HG03139 (cell line): ENCODE data around the gene SPIRE2.
"Not testable (repeated sequence)": the region's sequence is repeated elsewhere in the genome, so short reads cannot be mapped to it uniquely, and the experiment has no call there.

Source experiments
- ATAC-seq: cut with Tn5 transposase; IDR thresholded peaks from one replicate; pipeline ENCODE4 v1.9.1; 2021; ENCODE audit not compliant: unreplicated experiment

SPIRE2 gene

GRCh38 chr16:89834813-89835363 lies 6.6 kb downstream of the SPIRE2 start:
- ATAC-seq = not testable (repeated sequence)

- ATAC-seq = not testable (repeated sequence)
Observed at GRCh38 chr16:89836484-89836883, 8.2 kb downstream of the SPIRE2 start.

GRCh38 chr16:89837014-89837546 lies 8.8 kb downstream of the SPIRE2 start:
- ATAC-seq = no peak

- ATAC-seq = no peak
Observed at GRCh38 chr16:89841275-89841674, 13.0 kb downstream of the SPIRE2 start.

GRCh38 chr16:89842471-89843408 lies 14.5 kb downstream of the SPIRE2 start:
- no peak for ATAC-seq

- ATAC-seq = no peak
Observed at GRCh38 chr16:89843409-89844350, 15.4 kb downstream of the SPIRE2 start.

- no peak for ATAC-seq
Observed at GRCh38 chr16:89844739-89845339, 16.6 kb downstream of the SPIRE2 start.

GRCh38 chr16:89845417-89845816 lies 17.1 kb downstream of the SPIRE2 start:
- ATAC-seq = no peak

GRCh38 chr16:89847051-89847939 lies 19.0 kb downstream of the SPIRE2 start:
- no peak for ATAC-seq

- no peak for ATAC-seq
Observed at GRCh38 chr16:89847940-89848297, 19.6 kb downstream of the SPIRE2 start.

GRCh38 chr16:89848974-89849373 lies 20.7 kb downstream of the SPIRE2 start:
- no peak for ATAC-seq

GRCh38 chr16:89853306-89853993 lies 25.2 kb downstream of the SPIRE2 start:
- ATAC-seq = no peak

GRCh38 chr16:89855301-89855945 lies 27.1 kb downstream of the SPIRE2 start:
- no peak for ATAC-seq

GRCh38 chr16:89855986-89856385 lies 27.7 kb downstream of the SPIRE2 start:
- no peak for ATAC-seq

- no peak for ATAC-seq
Observed at GRCh38 chr16:89858973-89859614, 30.8 kb downstream of the SPIRE2 start.

GRCh38 chr16:89859615-89860007 lies 31.3 kb downstream of the SPIRE2 start:
- ATAC-seq = no peak

GRCh38 chr16:89860747-89861304 lies 32.6 kb downstream of the SPIRE2 start:
- ATAC-seq = no peak

- ATAC-seq = no peak
Observed at GRCh38 chr16:89861648-89862047, 33.4 kb downstream of the SPIRE2 start.
